ENCODE measurements around the gene RPS6KA2. TPM values are rescaled to one million over a fixed set of nuclear protein-coding genes. Genes with fewer than 3 reads are reported as not detected.

RPS6KA2 gene
- total RNA-seq, 1 experiment from 2014 or later = 4.1 TPM

- no peak for DNase-seq (ENCODE audit: low read depth, low spot score)
- Histone ChIP-seq H3K36me3 (ENCODE audit: control insufficient read depth, insufficient read depth, low read length) (no peaks in the 10 kb centered on the region), H3K9me3 (ENCODE audit: control insufficient read depth, insufficient read depth, low read depth, low read length) (no peaks in the 10 kb centered on the region), H3K4me1 (ENCODE audit: control insufficient read depth, insufficient read depth, low read length) (no peaks in the 10 kb centered on the region), H3K27ac (ENCODE audit: low read length) (no peak overlapping the region), H3K27me3 (ENCODE audit: control insufficient read depth, insufficient read depth, low read length) (no peaks in the 10 kb centered on the region), H3K4me3 (ENCODE audit: low read depth in 2 of 2, low read length in 2 of 2) (no peak overlapping the region)
- POLR2A ChIA-PET = no interaction called here
- ATAC-seq = no peak
- no peak for TF ChIP-seq TCF7L2 (IDR thresholded peaks at IDR 0.05; ENCODE audit: low read depth, low read length)
- no peak for TF ChIP-seq SIN3A (IDR thresholded peaks at IDR 0.05; ENCODE audit: borderline replicate concordance, insufficient read depth, low read depth, low read length)
- TF ChIP-seq REST (IDR thresholded peaks at IDR 0.05; ENCODE audit: insufficient read depth in 1 of 2, low read depth in 2 of 2, low read length in 1 of 2) = no peak
- no peak for TF ChIP-seq POLR2AphosphoS5 (IDR thresholded peaks at IDR 0.05; ENCODE audit: low read depth, low read length)
- no peak for TF ChIP-seq CTCF (IDR thresholded peaks at IDR 0.05)
- in situ Hi-C loops (cut with HindIII; ENCODE audit: low pct_unique_long_range_greater_than_20kb, low sequenced_read_pairs) = no loop called here
- intact Hi-C loops (cut with micrococcal nuclease; ENCODE audit: unreplicated experiment) = no loop called here
- CTCF ChIA-PET = no interaction called here
- BruUV-seq (replicated peaks) = no TSS peak
These were observed 214.7 kb downstream of the RPS6KA2 start for GRCh38 chr6:166412156-166412910.

- Histone ChIP-seq H3K4me3 (ENCODE audit: low read depth in 2 of 2, low read length in 2 of 2) (no peak overlapping the region), H3K9me3 (ENCODE audit: control insufficient read depth, insufficient read depth, low read depth, low read length) (no peaks in the 10 kb centered on the region), H3K27ac (ENCODE audit: low read length) (no peak overlapping the region), H3K4me1 (ENCODE audit: control insufficient read depth, insufficient read depth, low read length) (no peaks in the 10 kb centered on the region), H3K36me3 (ENCODE audit: control insufficient read depth, insufficient read depth, low read length) (no peaks in the 10 kb centered on the region), H3K27me3 (ENCODE audit: control insufficient read depth, insufficient read depth, low read length) (no peaks in the 10 kb centered on the region)
- DNase-seq (ENCODE audit: low read depth, low spot score) (no peak), ATAC-seq (no peak)
- no peak for TF ChIP-seq TCF7L2 (IDR thresholded peaks at IDR 0.05; ENCODE audit: low read depth, low read length)
- no peak for TF ChIP-seq SIN3A (IDR thresholded peaks at IDR 0.05; ENCODE audit: borderline replicate concordance, insufficient read depth, low read depth, low read length)
- no peak for TF ChIP-seq CTCF (IDR thresholded peaks at IDR 0.05)
- no TSS peak for BruUV-seq (replicated peaks)
- ChIA-PET POLR2A (no interaction called here), CTCF (no interaction called here)
- in situ Hi-C loops (cut with HindIII; ENCODE audit: low pct_unique_long_range_greater_than_20kb, low sequenced_read_pairs) (no loop called here), intact Hi-C loops (cut with micrococcal nuclease; ENCODE audit: unreplicated experiment) (no loop called here)
These were observed 215.3 kb downstream of the RPS6KA2 start for GRCh38 chr6:166411721-166412151.

Measured in Panc1 (cell line).